Mesenchymal stem cell (in vitro differentiated cells and primary cell): Measurements from ENCODE around the gene GPC3.
A peak's percentile ranks its signal among the peaks of the same experiment; 100 is the strongest.

Experiments used
- DNase-seq: peaks from one replicate; pipeline ENCODE4 v3.0.0-alpha.2; 2013
- H2AFZ ChIP-seq: one replicate; pipeline ENCODE4 v1.6.1; 2013; ENCODE audit warnings: low read depth, mild to moderate bottlenecking, control low read depth, inconsistent platforms, low read length, moderate library complexity
- H2AK5ac ChIP-seq: 2 replicates; pipeline ENCODE4 v1.6.1; 2013; ENCODE audit warnings: low read length, moderate library complexity, mild to moderate bottlenecking, inconsistent platforms; ENCODE audit not compliant: severe bottlenecking
- H2BK120ac ChIP-seq: one replicate; pipeline ENCODE4 v1.6.1; 2013; ENCODE audit warnings: low read depth, mild to moderate bottlenecking, inconsistent platforms, low read length, moderate library complexity
- H2BK12ac ChIP-seq, 2 experiments: one replicate each; pipeline ENCODE4 v1.6.1; 2013; ENCODE audit warnings: inconsistent platforms in 2 of 2, low read length in 2 of 2, mild to moderate bottlenecking in 2 of 2, moderate library complexity in 2 of 2, control low read depth in 1 of 2
- H2BK15ac ChIP-seq: one replicate; pipeline ENCODE4 v1.6.1; 2013; ENCODE audit warnings: mild to moderate bottlenecking, low read depth, inconsistent platforms; ENCODE audit not compliant: poor library complexity, severe bottlenecking
- H2BK5ac ChIP-seq: 2 replicates; pipeline ENCODE4 v1.6.1; 2013; ENCODE audit warnings: low read depth, mild to moderate bottlenecking, low read length, control low read depth, inconsistent platforms; ENCODE audit not compliant: poor library complexity, severe bottlenecking
- H3K14ac ChIP-seq, 2 experiments: one replicate each; pipeline ENCODE4 v1.6.1; 2013; ENCODE audit warnings: inconsistent platforms in 2 of 2, low read length in 2 of 2, control low read depth in 1 of 2, mild to moderate bottlenecking in 1 of 2, moderate library complexity in 1 of 2
- H3K18ac ChIP-seq, 2 experiments: one replicate each; pipeline ENCODE4 v1.6.1; 2013; ENCODE audit warnings: inconsistent platforms in 2 of 2, low read length in 2 of 2, control low read depth in 1 of 2, low read depth in 1 of 2, mild to moderate bottlenecking in 1 of 2
- H3K23ac ChIP-seq, 2 experiments: one replicate each; pipeline ENCODE4 v1.6.1; 2013; ENCODE audit warnings: inconsistent platforms in 2 of 2, low read length in 2 of 2, mild to moderate bottlenecking in 2 of 2, moderate library complexity in 2 of 2, control low read depth in 1 of 2
- H3K27ac ChIP-seq: 2 replicates; pipeline ENCODE4 v1.5.1; 2013; ENCODE audit warnings: mild to moderate bottlenecking, moderate library complexity, low read length, control low read depth, inconsistent platforms; ENCODE audit not compliant: poor library complexity, severe bottlenecking
- H3K27me3 ChIP-seq, 2 experiments: 2 replicates each; pipeline versions ENCODE4 v1.6.1 to v1.7.0; 2013; ENCODE audit warnings: low read length in 2 of 2, mild to moderate bottlenecking in 2 of 2, moderate library complexity in 2 of 2, control low read depth in 1 of 2, inconsistent platforms in 1 of 2; ENCODE audit not compliant: control insufficient read depth in 1 of 2, insufficient read depth in 1 of 2
- H3K36me3 ChIP-seq, 2 experiments: 2 replicates each; pipeline versions ENCODE4 v1.6.1 to v1.7.0; 2013; ENCODE audit warnings: low read length in 2 of 2, control low read depth in 1 of 2, inconsistent platforms in 1 of 2, low read depth in 1 of 2, mild to moderate bottlenecking in 1 of 2; ENCODE audit not compliant: insufficient read depth in 2 of 2, control insufficient read depth in 1 of 2
- H3K4ac ChIP-seq, 2 experiments: one replicate each; pipeline ENCODE4 v1.6.1; 2013; ENCODE audit warnings: inconsistent platforms in 2 of 2, low read length in 2 of 2, mild to moderate bottlenecking in 2 of 2, moderate library complexity in 2 of 2, control low read depth in 1 of 2, low read depth in 1 of 2
- H3K4me1 ChIP-seq: 2 replicates; pipeline ENCODE4 v1.6.1; 2013; ENCODE audit warnings: low read depth, low read length, control low read depth; ENCODE audit not compliant: control insufficient read depth, insufficient read depth
- H3K4me2 ChIP-seq: 2 replicates; pipeline ENCODE4 v1.6.1; 2013; ENCODE audit warnings: low read length, mild to moderate bottlenecking, inconsistent platforms; ENCODE audit not compliant: poor library complexity, severe bottlenecking
- H3K4me3 ChIP-seq, 2 experiments: 2 replicates each; pipeline versions ENCODE4 v1.5.1 to v1.7.0; 2013; ENCODE audit warnings: low read length in 2 of 2, mild to moderate bottlenecking in 2 of 2, control low read depth in 1 of 2, low read depth in 1 of 2; ENCODE audit not compliant: insufficient read depth in 1 of 2
- H3K79me1 ChIP-seq: replicated peaks from 2 replicates; pipeline ENCODE4 v1.6.1; 2013; ENCODE audit warnings: mild to moderate bottlenecking, control low read depth, low read length, inconsistent platforms; ENCODE audit not compliant: poor library complexity, severe bottlenecking
- H3K9ac ChIP-seq: 2 replicates; pipeline ENCODE4 v1.7.0; 2013; ENCODE audit warnings: mild to moderate bottlenecking, low read length, moderate library complexity
- H3K9me3 ChIP-seq: 2 replicates; pipeline ENCODE4 v1.7.0; 2013; ENCODE audit warnings: mild to moderate bottlenecking, low read length; ENCODE audit not compliant: control insufficient read depth
- H4K8ac ChIP-seq: one replicate; pipeline ENCODE4 v1.6.1; 2013; ENCODE audit warnings: inconsistent platforms, mild to moderate bottlenecking, low read length, moderate library complexity
- H4K91ac ChIP-seq: one replicate; pipeline ENCODE4 v1.6.1; 2013; ENCODE audit warnings: mild to moderate bottlenecking, low read length, inconsistent platforms
- WGBS: methylation state at CpG from one replicate; pipeline ENCODE4 v1.1.7; 2013; ENCODE audit warnings: mixed read lengths; 5-methylcytosine and 5-hydroxymethylcytosine counted together

Gene GPC3

DNA sequence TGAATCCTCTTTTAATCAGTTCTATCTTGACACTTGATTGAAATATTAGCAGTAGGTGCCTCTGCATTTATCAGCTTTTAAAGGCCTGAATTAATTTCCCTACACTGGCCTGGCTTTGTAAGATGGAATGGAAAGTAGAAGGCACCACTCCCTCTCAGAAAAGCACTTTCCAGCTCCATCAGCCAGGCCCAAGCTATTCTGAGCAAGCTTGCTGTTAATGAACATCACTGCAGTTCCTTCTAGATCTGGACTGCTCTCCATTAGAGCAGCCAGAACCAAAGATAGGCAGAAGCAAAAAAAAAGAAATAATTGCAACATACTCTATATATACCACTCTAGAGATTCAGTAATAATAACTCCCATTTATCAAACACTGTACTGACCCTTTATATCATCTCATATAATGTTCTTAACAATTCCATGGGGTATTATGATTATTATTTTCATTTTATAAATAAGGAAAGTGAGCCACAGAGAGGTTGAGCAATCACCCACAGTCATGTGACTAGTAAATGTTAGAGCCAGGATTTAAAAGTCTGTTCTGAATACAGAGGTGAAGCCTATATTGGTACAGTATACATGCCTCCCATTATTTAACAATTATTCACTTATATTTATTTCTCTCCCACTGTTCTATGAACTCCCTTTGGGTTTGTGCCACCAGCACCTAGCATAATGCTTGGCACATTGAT lies 39.4 kb upstream of the GPC3 start:
- Histone ChIP-seq H2AFZ (no peak overlapping the region), H3K27me3 (peaks cover 0 to 8% of the 10 kb centered on the region in 2 experiments), H2BK5ac (no peak overlapping the region), H2BK12ac (no peak overlapping the region), H3K9me3 (no peaks in the 10 kb centered on the region), H3K27ac (no peak overlapping the region), H3K23ac (no peak overlapping the region), H3K4ac (no peak overlapping the region), H2BK120ac (no peak overlapping the region), H4K91ac (no peak overlapping the region), H3K4me2 (no peak overlapping the region), H4K8ac (no peak overlapping the region), H3K9ac (no peak overlapping the region), H3K4me1 (no peaks in the 10 kb centered on the region), H2BK15ac (no peak overlapping the region), H3K4me3 (no peak overlapping the region), H3K14ac (no peak overlapping the region), H3K36me3 (no peaks in the 10 kb centered on the region), H2AK5ac (no peak overlapping the region), H3K79me1 (no peaks in the 10 kb centered on the region), H3K18ac (no peak overlapping the region)
- DNase-seq: no peak

DNA sequence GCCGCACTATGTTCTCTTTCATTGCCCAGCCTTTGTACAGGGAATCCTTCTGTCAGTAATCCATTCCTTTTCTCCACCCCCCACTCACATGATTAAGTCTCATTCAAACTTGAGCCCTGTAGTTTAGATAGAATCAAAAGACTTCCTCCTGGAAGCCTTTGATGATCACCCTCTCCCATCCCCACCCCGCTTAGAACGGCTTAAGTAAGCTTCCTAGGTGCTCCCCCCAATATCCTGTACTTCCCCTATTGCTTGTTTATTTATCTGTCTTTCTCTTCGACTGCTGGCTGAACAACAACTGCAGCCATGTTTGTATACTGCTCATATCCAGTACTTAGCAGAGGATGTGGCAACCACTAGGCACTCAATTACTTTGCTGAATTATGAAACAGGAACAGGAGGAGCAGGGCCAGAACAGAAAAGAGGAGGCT lies 38.5 kb upstream of the GPC3 start:
- H3K4ac ChIP-seq: no peak overlapping the region
- H3K36me3 ChIP-seq: no peaks in the 10 kb centered on the region
- H3K18ac ChIP-seq: no peak overlapping the region
- no peak overlapping the region for H3K4me3 ChIP-seq
- 35% methylated on average over 4 of the region's 4 CpGs for WGBS
- no peak overlapping the region for H2BK12ac ChIP-seq
- H3K14ac ChIP-seq: no peak overlapping the region
- H3K4me1 ChIP-seq: no peaks in the 10 kb centered on the region
- no peak overlapping the region for H3K4me2 ChIP-seq
- no peak overlapping the region for H4K8ac ChIP-seq
- no peaks in the 10 kb centered on the region for H3K9me3 ChIP-seq
- no peak overlapping the region for H3K9ac ChIP-seq
- no peak overlapping the region for H2BK15ac ChIP-seq
- H2AK5ac ChIP-seq: no peak overlapping the region
- H3K27ac ChIP-seq: no peak overlapping the region
- no peak overlapping the region for H2BK5ac ChIP-seq
- H4K91ac ChIP-seq: no peak overlapping the region
- H3K23ac ChIP-seq: no peak overlapping the region
- H2AFZ ChIP-seq: no peak overlapping the region
- peaks cover 0 to 8% of the 10 kb centered on the region in 2 experiments for H3K27me3 ChIP-seq
- H3K79me1 ChIP-seq: no peaks in the 10 kb centered on the region
- peak; percentile 44 for DNase-seq
- H2BK120ac ChIP-seq: no peak overlapping the region

DNA sequence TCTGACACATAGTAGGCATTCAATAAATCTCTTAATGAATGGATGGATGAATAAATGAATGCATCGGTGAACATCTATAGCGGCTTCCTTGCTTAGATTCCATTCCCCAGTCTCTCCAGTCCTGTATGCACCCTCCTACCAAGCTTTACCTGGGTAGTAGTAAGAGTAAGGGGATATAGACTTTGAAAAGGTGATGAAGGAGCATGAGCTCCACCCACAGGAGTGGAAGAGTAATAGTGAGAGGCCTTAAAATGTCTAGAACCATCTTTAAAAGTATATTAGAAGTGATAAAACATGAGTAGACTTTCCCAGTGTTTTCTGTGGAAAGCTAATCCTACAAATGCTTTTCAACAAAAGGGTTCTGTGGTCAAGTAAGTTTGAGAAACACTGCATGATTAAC lies 35.5 kb upstream of the GPC3 start:
- no peak overlapping the region for H2BK5ac ChIP-seq
- H3K27ac ChIP-seq: no peak overlapping the region
- H3K4me1 ChIP-seq: no peaks in the 10 kb centered on the region
- no peak overlapping the region for H3K4me3 ChIP-seq
- H2BK15ac ChIP-seq: no peak overlapping the region
- H3K4me2 ChIP-seq: no peak overlapping the region
- no peak overlapping the region for H2BK12ac ChIP-seq
- H3K79me1 ChIP-seq: no peaks in the 10 kb centered on the region
- H3K27me3 ChIP-seq: peaks cover 0 to 12% of the 10 kb centered on the region in 2 experiments
- H2BK120ac ChIP-seq: no peak overlapping the region
- no peaks in the 10 kb centered on the region for H3K9me3 ChIP-seq
- no peak overlapping the region for H2AFZ ChIP-seq
- no peak overlapping the region for H2AK5ac ChIP-seq
- no peak overlapping the region for H3K23ac ChIP-seq
- H3K36me3 ChIP-seq: no peaks in the 10 kb centered on the region
- no peak overlapping the region for H4K8ac ChIP-seq
- H3K18ac ChIP-seq: no peak overlapping the region
- no CpG with 5 or more reads among the region's 2 CpGs for WGBS
- no peak for DNase-seq
- H3K4ac ChIP-seq: no peak overlapping the region
- no peak overlapping the region for H3K14ac ChIP-seq
- H4K91ac ChIP-seq: no peak overlapping the region
- H3K9ac ChIP-seq: no peak overlapping the region

DNA sequence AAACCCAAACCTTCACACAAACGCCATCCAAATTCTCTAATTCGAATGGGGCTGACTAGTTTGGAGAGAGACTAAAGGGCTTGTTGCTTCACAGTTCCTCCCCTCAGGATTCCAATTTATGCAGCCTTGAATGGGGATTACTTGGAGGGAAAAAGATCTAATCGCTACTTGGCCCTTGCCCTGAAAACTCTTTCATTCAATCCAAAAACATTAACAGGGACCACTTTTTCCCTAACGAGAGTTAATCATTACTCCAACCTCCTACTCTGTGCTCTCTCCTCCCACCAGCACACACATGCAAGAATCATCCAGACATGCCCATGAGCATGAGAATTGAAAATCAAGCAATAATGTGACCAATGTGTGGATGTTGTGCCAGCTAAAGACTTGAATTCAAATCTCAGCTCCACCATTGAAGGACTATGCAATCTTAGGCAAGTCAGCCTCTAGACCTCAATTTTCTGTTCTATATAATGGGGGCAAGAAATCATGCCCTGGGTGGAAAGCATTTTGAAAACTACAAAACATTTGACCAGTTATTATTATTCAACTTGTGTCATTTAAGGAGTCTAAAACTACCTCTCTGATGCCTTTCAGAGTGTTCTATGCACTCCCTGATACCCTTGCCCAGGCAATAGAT lies 34.3 kb upstream of the GPC3 start:
- Histone ChIP-seq H2BK15ac (no peak overlapping the region), H2AK5ac (no peak overlapping the region), H3K14ac (no peak overlapping the region), H4K91ac (no peak overlapping the region), H3K27ac (no peak overlapping the region), H3K4me1 (no peaks in the 10 kb centered on the region), H2BK120ac (no peak overlapping the region), H3K36me3 (no peaks in the 10 kb centered on the region), H3K4me2 (no peak overlapping the region), H3K23ac (no peak overlapping the region), H4K8ac (no peak overlapping the region), H2BK12ac (no peak overlapping the region), H3K9me3 (no peaks in the 10 kb centered on the region), H2BK5ac (no peak overlapping the region), H2AFZ (no peak overlapping the region), H3K4me3 (no peak overlapping the region), H3K9ac (no peak overlapping the region), H3K4ac (no peak overlapping the region), H3K27me3 (peaks cover 0 to 12% of the 10 kb centered on the region in 2 experiments), H3K79me1 (no peaks in the 10 kb centered on the region), H3K18ac (no peak overlapping the region)
- no peak for DNase-seq
- WGBS: 83% methylated on average over 3 of the region's 4 CpGs
